ENCODE data around the gene RPEL1.

RPEL1 gene

DNA sequence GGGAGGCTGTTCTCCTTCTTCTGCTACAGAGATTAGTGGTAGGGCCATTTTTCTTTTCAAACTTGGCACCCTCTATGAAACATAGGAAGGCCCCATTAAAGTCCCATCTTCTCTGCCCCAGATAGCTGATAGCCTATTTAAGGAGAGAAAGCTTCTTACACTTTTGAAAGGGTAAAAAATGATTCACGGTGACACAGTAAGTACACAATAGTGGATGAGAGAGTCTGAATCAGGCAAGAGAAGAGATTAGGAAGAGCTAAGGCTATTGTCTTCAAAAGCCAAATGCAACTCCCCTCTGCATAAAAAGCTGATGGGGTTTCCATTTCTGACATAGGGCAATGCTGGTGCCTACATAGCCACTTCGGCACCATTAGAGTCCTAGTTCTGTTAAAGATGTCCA lies 34.8 kb downstream of the RPEL1 start:
- no peak for DNase-seq (ENCODE audit: low read depth)

DNA sequence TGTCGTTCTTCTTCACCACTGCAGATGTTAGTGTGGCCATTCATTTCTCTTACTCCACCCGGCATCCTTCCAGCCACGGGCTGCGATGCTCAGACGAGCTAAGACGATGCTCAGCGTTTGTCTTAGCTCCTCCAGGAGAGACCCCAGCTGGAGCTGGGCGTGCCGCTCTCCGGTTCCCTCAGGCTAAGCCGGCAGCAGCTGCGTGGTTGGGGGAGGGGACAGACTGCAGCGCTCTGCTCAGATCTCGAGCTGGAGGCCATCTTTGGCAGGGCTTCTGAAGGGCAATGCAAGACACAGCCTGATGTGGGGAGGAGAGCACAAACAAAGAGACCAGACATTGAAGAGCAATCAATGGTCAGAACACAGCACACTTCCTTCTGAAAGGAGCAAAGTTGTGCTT lies 36.1 kb downstream of the RPEL1 start:
- no peak for DNase-seq (ENCODE audit: low read depth)

DNA sequence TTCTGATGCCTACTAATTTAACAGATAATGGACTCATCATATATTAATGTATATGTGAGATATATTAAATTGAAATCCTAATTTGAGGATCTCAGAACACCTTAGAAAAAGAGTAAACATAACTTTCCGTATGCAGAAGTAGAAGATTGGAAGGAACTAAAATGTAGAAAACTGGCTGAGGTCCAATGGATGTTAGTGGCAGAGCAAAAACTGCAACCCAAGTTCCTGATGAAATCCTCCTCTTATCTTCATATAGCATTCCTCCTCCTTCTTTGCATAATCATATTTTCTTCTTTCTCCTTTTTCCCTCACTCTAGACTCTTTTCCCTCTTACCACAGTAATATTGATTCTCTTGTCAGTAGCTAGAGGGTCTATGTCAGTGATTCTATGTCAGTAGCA lies 37.3 kb downstream of the RPEL1 start:
- DNase-seq (ENCODE audit: low read depth) = no peak

- no peak for DNase-seq (ENCODE audit: low read depth)
These were observed 38.5 kb downstream of the RPEL1 start for GRCh38 chr10:103284170-103284569.

- no peak for DNase-seq (ENCODE audit: low read depth)
These were observed 42.3 kb downstream of the RPEL1 start for GRCh38 chr10:103287992-103288391.

- DNase-seq (ENCODE audit: low read depth) = no peak
These were observed 45.9 kb downstream of the RPEL1 start for GRCh38 chr10:103291588-103291987.

- no peak for DNase-seq (ENCODE audit: low read depth)
These were observed 49.8 kb downstream of the RPEL1 start for GRCh38 chr10:103295374-103296015.
